HCT116 (cell line): ENCODE measurements around the gene TEX264. TPM values are rescaled to one million over a fixed set of nuclear protein-coding genes. Genes with fewer than 3 reads are reported as not detected.

Experiments
- ATAC-seq: fragments of 200-7000 bp; cut with Tn5 transposase; 2 replicates; pipeline ENCODE4 v1.9.1; 2020; ENCODE audit warnings: mild to moderate bottlenecking, moderate library complexity
- BruUV-seq: library from RNA; stranded (reverse); fragments of 400-500 nt; replicated peaks from 2 replicates; lab custom pipeline; 2021; lab: Mats Ljungman, UMichigan
- CTCF ChIA-PET: fragments of 300-600 bp; sonication (Branson Sonifier 250); formaldehyde crosslinking; loops from one replicate; lab custom pipeline; 2021; ENCODE audit warnings: antibody characterized with exemption; lab: Charles Lee
- POLR2A ChIA-PET: fragments of 300-600, 350-600 bp; sonication (Branson Sonifier 250); formaldehyde crosslinking; loops from one replicate; lab custom pipeline; 2021; ENCODE audit warnings: antibody characterized with exemption; lab: Charles Lee
- RAD21 ChIA-PET, 2 experiments: fragments of 300-600 bp; sonication (Branson Sonifier 250); formaldehyde crosslinking; loops; one replicate each; lab custom pipeline; 2023; ENCODE audit warnings: low total read pairs in 2 of 2; ENCODE audit not compliant: uncharacterized antibody in 2 of 2, unreplicated experiment in 2 of 2, low non-redundant PET in 1 of 2; lab: Charles Lee
- DNase-seq: peaks from one replicate; pipeline ENCODE4 v3.0.0-alpha.2; 2010; ENCODE audit warnings: low read depth, low spot score
- H2AFZ ChIP-seq: fragments of 200-600 bp; shearing (Covaris generic), sonication (generic); 2 replicates; pipeline ENCODE4 v1.6.1; 2017; ENCODE audit warnings: low read depth, mixed run types, mixed read lengths, antibody characterized with exemption, low read length; ENCODE audit not compliant: poor library complexity, severe bottlenecking
- H3K27ac ChIP-seq: 2 replicates; pipeline ENCODE4 v1.5.1; 2012; ENCODE audit warnings: low read depth, low read length
- H3K27me3 ChIP-seq: fragments of 200-600 bp; sonication (generic); 2 replicates; pipeline ENCODE4 v1.6.1; 2016; ENCODE audit warnings: mixed run types, low read length, mixed read lengths; ENCODE audit not compliant: insufficient read depth
- H3K36me3 ChIP-seq, 2 experiments: fragments of 200-500 bp in 1 of 2; fragments of 200-600 bp in 1 of 2; sonication (Bioruptor generic) in 1 of 2; sonication (generic) in 1 of 2; 2 replicates each; pipeline versions ENCODE4 v1.5.1 to v1.6.1; 2014 to 2016; ENCODE audit warnings: low read length in 2 of 2, inconsistent platforms in 1 of 2, mixed read lengths in 1 of 2, mixed run types in 1 of 2; ENCODE audit not compliant: insufficient read depth in 2 of 2, control insufficient read depth in 1 of 2
- H3K4me1 ChIP-seq, 2 experiments: fragments of 200-600 bp in 1 of 2; sonication (generic) in 1 of 2; 2 replicates each; pipeline versions ENCODE4 v1.5.1 to v1.6.1; 2012 to 2017; ENCODE audit warnings: low read length in 2 of 2, inconsistent platforms in 1 of 2, mild to moderate bottlenecking in 1 of 2, mixed read lengths in 1 of 2, mixed run types in 1 of 2, moderate library complexity in 1 of 2; ENCODE audit not compliant: insufficient read depth in 2 of 2, control insufficient read depth in 1 of 2
- H3K4me2 ChIP-seq: fragments of 200-600 bp; sonication (generic); 2 replicates; pipeline ENCODE4 v1.6.1; 2017; ENCODE audit warnings: mixed run types, low read length, mixed read lengths
- H3K4me3 ChIP-seq, 2 experiments: fragments of 200-600 bp in 1 of 2; sonication (generic) in 1 of 2; replicated peaks in 1 of 2; 2 replicates each; pipeline ENCODE4 v1.5.1; 2011 to 2016; ENCODE audit warnings: low read length in 2 of 2, control low read depth in 1 of 2, low read depth in 1 of 2, mild to moderate bottlenecking in 1 of 2, mixed read lengths in 1 of 2, mixed run types in 1 of 2
- H3K79me2 ChIP-seq: fragments of 200-600 bp; sonication (generic); 2 replicates; pipeline ENCODE4 v1.6.1; 2017; ENCODE audit warnings: mild to moderate bottlenecking, mixed run types, low read length, moderate library complexity, mixed read lengths; ENCODE audit not compliant: insufficient read depth
- H3K9ac ChIP-seq: fragments of 200-600 bp; sonication (generic); 2 replicates; pipeline ENCODE4 v1.6.1; 2016; ENCODE audit warnings: low read length, mixed read lengths
- H3K9me2 ChIP-seq: fragments of 200-600 bp; sonication (generic), shearing (Covaris generic); 2 replicates; pipeline ENCODE4 v1.6.1; 2017; ENCODE audit warnings: mixed run types, mild to moderate bottlenecking, moderate library complexity; ENCODE audit not compliant: insufficient read depth
- H3K9me3 ChIP-seq, 2 experiments: fragments of 200-500 bp in 1 of 2; fragments of 200-600 bp in 1 of 2; sonication (Bioruptor generic) in 1 of 2; sonication (generic) in 1 of 2; 2 replicates each; pipeline ENCODE4 v1.6.1; 2014 to 2017; ENCODE audit warnings: low read length in 2 of 2, mixed read lengths in 2 of 2, inconsistent platforms in 1 of 2, low read depth in 1 of 2, mild to moderate bottlenecking in 1 of 2, mixed run types in 1 of 2, moderate library complexity in 1 of 2; ENCODE audit not compliant: control insufficient read depth in 1 of 2, insufficient read depth in 1 of 2
- H4K20me1 ChIP-seq: fragments of 200-600 bp; sonication (generic), shearing (Covaris generic); 2 replicates; pipeline ENCODE4 v1.6.1; 2017; ENCODE audit warnings: mixed run types, mild to moderate bottlenecking, moderate library complexity; ENCODE audit not compliant: insufficient read depth
- ATF3 ChIP-seq: IDR thresholded peaks from 2 replicates; pipeline ENCODE4 v1.6.1; 2012
- CBX3 ChIP-seq: IDR thresholded peaks from 2 replicates; pipeline ENCODE4 v1.6.1; 2012; ENCODE audit warnings: low read depth
- CEBPB ChIP-seq: IDR thresholded peaks from 2 replicates; pipeline ENCODE4 v1.6.1; 2012; ENCODE audit warnings: low read depth
- ELF1 ChIP-seq: IDR thresholded peaks from 2 replicates; pipeline ENCODE4 v1.6.1; 2012; ENCODE audit warnings: low read depth, borderline replicate concordance
- EZH2phosphoT487 ChIP-seq: fragments of 200-600 bp; IDR thresholded peaks from 2 replicates; pipeline ENCODE4 v1.6.1; 2018; ENCODE audit warnings: antibody characterized with exemption, borderline replicate concordance
- JUND ChIP-seq: IDR thresholded peaks from 2 replicates; pipeline ENCODE4 v1.6.1; 2012
- POLR2AphosphoS5 ChIP-seq: IDR thresholded peaks from 2 replicates; pipeline ENCODE4 v1.6.1; 2011; ENCODE audit warnings: mild to moderate bottlenecking, low read depth, low read length, moderate library complexity
- REST ChIP-seq: IDR thresholded peaks from 2 replicates; pipeline ENCODE4 v1.6.1; 2012; ENCODE audit warnings: low read depth
- SIN3A ChIP-seq: IDR thresholded peaks from 2 replicates; pipeline ENCODE4 v1.6.1; 2012; ENCODE audit warnings: low read depth
- SP1 ChIP-seq: IDR thresholded peaks from 2 replicates; pipeline ENCODE4 v1.6.1; 2012; ENCODE audit warnings: low read depth
- ZFX ChIP-seq: fragments of 450-650 bp; IDR thresholded peaks from 2 replicates; pipeline ENCODE4 v1.6.1; 2017
- intact Hi-C: fragments of 100-400 bp; cut with micrococcal nuclease; formaldehyde crosslinking; loops from 2 replicates; pipeline ENCODE4 v1.10.0; 2022
- total RNA-seq: library from RNA; stranded (reverse); gene quantifications from one replicate; pipeline ENCODE4 v1.2.1, GENCODE V29; 2021; ENCODE audit not compliant: unreplicated experiment

TEX264 gene
- total RNA-seq, 1 experiment from 2014 or later = 36.0 TPM

- no peak for DNase-seq
- H3K27ac ChIP-seq = no peak overlapping the region
- no peak for ATAC-seq
- POLR2A ChIA-PET = interaction anchor here (1.5 kb wide), 1 partner anchor 175 kb away, joined by 4 read pairs; the partner anchor contains the start of gene DCAF1
- no TSS peak for BruUV-seq
- H3K27me3 ChIP-seq = no peaks in the 10 kb centered on the region
- CTCF ChIA-PET = no interaction called here
- intact Hi-C loops = no loop called here
- no peak for TF ChIP-seq EZH2phosphoT487
- TF ChIP-seq ZFX = no peak
- no peak for TF ChIP-seq ATF3
- TF ChIP-seq REST = no peak
- peak overlapping the region; percentile 33; the same call in 1 of the 2 replicates for H3K4me2 ChIP-seq
- H3K9me2 ChIP-seq = no peaks in the 10 kb centered on the region
- no peak overlapping the region for H3K4me3 ChIP-seq
- H3K9me3 ChIP-seq = no peaks in the 10 kb centered on the region
- H3K9ac ChIP-seq = no peak overlapping the region
- RAD21 ChIA-PET = no interaction called here
- peaks cover 7% of the 10 kb centered on the region; the same call in 1 of the 2 replicates for H3K79me2 ChIP-seq
- H4K20me1 ChIP-seq = no peaks in the 10 kb centered on the region
- H3K36me3 ChIP-seq = peaks cover 0 to 7% of the 10 kb centered on the region in 2 experiments; a peak in 1 of 4 replicates
- H3K4me1 ChIP-seq = peaks cover 12 to 32% of the 10 kb centered on the region in 2 experiments
- H2AFZ ChIP-seq = no peak overlapping the region
Observed at GRCh38 chr3:51675201-51675611, 4.2 kb downstream of the TEX264 start.

GRCh38 chr3:51676102-51676640 is 5.1 kb downstream of the TEX264 start:
- no peak overlapping the region for H3K4me3 ChIP-seq
- BruUV-seq = no TSS peak
- RAD21 ChIA-PET = no interaction called here
- peaks cover 0 to 7% of the 10 kb centered on the region in 2 experiments; a peak in 1 of 4 replicates for H3K36me3 ChIP-seq
- no peak overlapping the region for H2AFZ ChIP-seq
- CTCF ChIA-PET = no interaction called here
- no peak overlapping the region for H3K27ac ChIP-seq
- ATAC-seq = no peak
- H3K9me3 ChIP-seq = no peaks in the 10 kb centered on the region
- no peaks in the 10 kb centered on the region for H3K27me3 ChIP-seq
- H3K79me2 ChIP-seq = peaks cover 7% of the 10 kb centered on the region; the same call in 1 of the 2 replicates
- intact Hi-C loops = no loop called here
- no peaks in the 10 kb centered on the region for H3K9me2 ChIP-seq
- no peak overlapping the region for H3K4me2 ChIP-seq
- peaks cover 6 to 27% of the 10 kb centered on the region in 2 experiments for H3K4me1 ChIP-seq
- DNase-seq = no peak
- H3K9ac ChIP-seq = no peak overlapping the region
- no peaks in the 10 kb centered on the region for H4K20me1 ChIP-seq
- POLR2A ChIA-PET = no interaction called here
- TF ChIP-seq POLR2AphosphoS5 (no peak), CEBPB (no peak), CBX3 (no peak), SP1 (no peak), SIN3A (no peak), JUND (no peak), ELF1 (no peak), ZFX (no peak), REST (no peak)
